ENCODE data around the gene ISOC1.

Gene ISOC1

GRCh38 chr5:129137637-129138036, 43.1 kb downstream of the ISOC1 start:
- H3K36me3 ChIP-seq (ENCODE audit: control insufficient read depth in 1 of 2, insufficient read depth in 2 of 2, low read length in 2 of 2) = no peaks in the 10 kb centered on the region
- H3K4me3 ChIP-seq (ENCODE audit: low read depth in 1 of 2, low read length in 2 of 2) = no peak overlapping the region
- H3K27me3 ChIP-seq (ENCODE audit: low read depth, low read length) = no peaks in the 10 kb centered on the region

GRCh38 chr5:129141078-129141477, 46.5 kb downstream of the ISOC1 start:
- H3K4me3 ChIP-seq (ENCODE audit: low read depth in 1 of 2, low read length in 2 of 2) = no peak overlapping the region
- no peaks in the 10 kb centered on the region for H3K27me3 ChIP-seq (ENCODE audit: low read depth, low read length)
- no peaks in the 10 kb centered on the region for H3K4me1 ChIP-seq (ENCODE audit: control insufficient read depth in 1 of 2, insufficient read depth in 2 of 2, low read length in 2 of 2)
- no peak overlapping the region for H3K27ac ChIP-seq (ENCODE audit: low read length)
- no peaks in the 10 kb centered on the region for H3K9me3 ChIP-seq (ENCODE audit: control insufficient read depth in 1 of 2, low read length in 2 of 2)
- no peaks in the 10 kb centered on the region for H3K36me3 ChIP-seq (ENCODE audit: control insufficient read depth in 1 of 2, insufficient read depth in 2 of 2, low read length in 2 of 2)

More at GRCh38 chr5:129137637-129138036, 43.1 kb downstream of the ISOC1 start:
- Histone ChIP-seq H3K4me1 (ENCODE audit: control insufficient read depth in 1 of 2, insufficient read depth in 2 of 2, low read length in 2 of 2) (no peaks in the 10 kb centered on the region), H3K9me3 (ENCODE audit: control insufficient read depth in 1 of 2, low read length in 2 of 2) (no peaks in the 10 kb centered on the region), H3K27ac (ENCODE audit: low read length) (no peak overlapping the region)

GRCh38 chr5:129141696-129142095, 47.1 kb downstream of the ISOC1 start:
- H3K4me1 ChIP-seq (ENCODE audit: control insufficient read depth in 1 of 2, insufficient read depth in 2 of 2, low read length in 2 of 2) = no peaks in the 10 kb centered on the region
- no peak overlapping the region for H3K27ac ChIP-seq (ENCODE audit: low read length)
- H3K27me3 ChIP-seq (ENCODE audit: low read depth, low read length) = no peaks in the 10 kb centered on the region

GRCh38 chr5:129155876-129156275, 61.3 kb downstream of the ISOC1 start:
- Histone ChIP-seq H3K27ac (ENCODE audit: low read length) (no peak overlapping the region), H3K36me3 (ENCODE audit: control insufficient read depth in 1 of 2, insufficient read depth in 2 of 2, low read length in 2 of 2) (no peaks in the 10 kb centered on the region), H3K27me3 (ENCODE audit: low read depth, low read length) (no peaks in the 10 kb centered on the region), H3K9me3 (ENCODE audit: control insufficient read depth in 1 of 2, low read length in 2 of 2) (peaks cover 0 to under 1% of the 10 kb centered on the region in 2 donors), H3K4me3 (ENCODE audit: low read depth in 1 of 2, low read length in 2 of 2) (no peak overlapping the region), H3K4me1 (ENCODE audit: control insufficient read depth in 1 of 2, insufficient read depth in 2 of 2, low read length in 2 of 2) (no peaks in the 10 kb centered on the region)

More at GRCh38 chr5:129141696-129142095, 47.1 kb downstream of the ISOC1 start:
- Histone ChIP-seq H3K9me3 (ENCODE audit: control insufficient read depth in 1 of 2, low read length in 2 of 2) (no peaks in the 10 kb centered on the region), H3K4me3 (ENCODE audit: low read depth in 1 of 2, low read length in 2 of 2) (no peak overlapping the region), H3K36me3 (ENCODE audit: control insufficient read depth in 1 of 2, insufficient read depth in 2 of 2, low read length in 2 of 2) (no peaks in the 10 kb centered on the region)

- Histone ChIP-seq H3K9me3 (ENCODE audit: control insufficient read depth in 1 of 2, low read length in 2 of 2) (peaks cover 0 to 15% of the 10 kb centered on the region in 2 donors), H3K27me3 (ENCODE audit: low read depth, low read length) (no peaks in the 10 kb centered on the region), H3K4me1 (ENCODE audit: control insufficient read depth in 1 of 2, insufficient read depth in 2 of 2, low read length in 2 of 2) (no peaks in the 10 kb centered on the region), H3K4me3 (ENCODE audit: low read depth in 1 of 2, low read length in 2 of 2) (no peak overlapping the region), H3K27ac (ENCODE audit: low read length) (no peak overlapping the region), H3K36me3 (ENCODE audit: control insufficient read depth in 1 of 2, insufficient read depth in 2 of 2, low read length in 2 of 2) (no peaks in the 10 kb centered on the region)
These were observed 67.3 kb downstream of the ISOC1 start for GRCh38 chr5:129161830-129162229.

Measured in muscle layer of duodenum (tissue), 2 donors.